ENCODE results near the gene GRIK1.

GRIK1 gene

DNA sequence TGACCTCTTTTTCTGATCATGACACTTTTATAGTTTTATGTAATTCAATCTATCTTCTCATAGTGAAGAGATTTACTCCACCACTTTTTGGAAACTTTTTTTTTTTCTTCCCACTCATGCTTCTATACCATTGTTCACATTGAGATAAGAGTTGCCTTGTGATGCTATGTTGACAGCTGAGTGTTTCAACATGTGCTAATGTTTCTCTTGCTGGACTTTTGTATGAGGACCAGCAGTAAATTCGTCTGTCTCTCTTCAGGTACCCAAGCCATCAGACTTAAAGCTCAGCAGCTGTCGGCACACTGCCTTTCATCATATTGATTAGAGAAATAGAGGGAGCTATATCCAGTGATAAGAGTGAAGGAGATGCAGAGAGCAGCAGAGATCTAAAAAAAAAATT is 227.0 kb downstream of the GRIK1 start:
- DNase-seq, result no peak

DNA sequence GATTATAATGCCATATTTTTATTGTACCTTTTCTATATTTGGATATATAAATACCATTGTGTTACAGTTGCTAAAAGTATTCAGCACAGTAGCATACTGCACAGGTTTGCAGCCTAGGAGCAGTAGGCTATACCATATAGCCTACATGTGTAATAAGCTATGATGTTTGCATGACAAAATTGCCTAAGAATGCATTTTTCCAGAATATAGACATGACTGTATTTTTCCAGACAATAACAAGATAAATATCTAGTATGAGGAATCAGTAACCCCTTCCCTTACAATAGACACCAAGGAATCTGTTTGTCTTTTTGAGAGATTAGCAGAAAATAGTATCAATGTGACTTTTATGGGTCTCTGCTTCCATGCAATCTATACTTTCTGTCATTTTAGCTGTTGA is 228.6 kb downstream of the GRIK1 start:
- no peak for DNase-seq

DNA sequence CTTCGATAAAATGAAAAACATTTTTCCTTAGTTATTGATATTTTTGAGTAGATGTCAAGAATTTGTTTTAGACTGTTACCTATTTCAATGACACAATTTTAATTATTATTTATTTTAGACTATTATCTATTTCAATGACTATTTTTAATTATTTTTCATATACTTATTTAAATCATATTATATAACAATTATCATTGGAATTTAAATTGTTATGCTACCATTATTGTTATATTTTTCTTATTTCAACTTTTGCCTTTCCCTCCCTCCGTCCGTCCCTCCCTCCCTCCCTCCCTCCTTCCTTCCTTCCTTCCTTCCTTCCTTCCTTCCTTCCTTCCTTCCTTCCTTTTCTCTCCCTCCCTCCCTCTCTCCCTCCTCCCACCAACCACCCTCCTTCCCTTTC is 229.3 kb downstream of the GRIK1 start:
- no peak for DNase-seq

DNA sequence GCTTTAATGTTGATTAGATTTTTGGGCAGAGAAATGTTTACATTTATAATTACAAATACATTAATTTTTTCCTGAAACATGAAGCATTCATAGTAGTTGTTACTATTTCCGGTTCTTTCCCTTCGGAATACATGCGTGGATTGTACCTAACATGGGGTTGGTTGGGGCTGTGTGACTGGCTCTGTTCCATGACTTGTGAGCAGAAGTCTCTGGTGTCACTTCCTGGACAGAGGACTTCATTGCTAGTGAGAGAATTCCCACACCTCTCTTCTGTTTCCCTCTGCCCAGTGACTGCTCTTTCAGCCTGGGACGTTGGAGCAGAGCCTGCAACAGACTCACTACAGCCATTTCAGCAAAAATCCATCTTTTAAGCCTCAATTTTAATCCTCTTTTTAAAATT is 231.4 kb downstream of the GRIK1 start:
- DNase-seq, result no peak

DNA sequence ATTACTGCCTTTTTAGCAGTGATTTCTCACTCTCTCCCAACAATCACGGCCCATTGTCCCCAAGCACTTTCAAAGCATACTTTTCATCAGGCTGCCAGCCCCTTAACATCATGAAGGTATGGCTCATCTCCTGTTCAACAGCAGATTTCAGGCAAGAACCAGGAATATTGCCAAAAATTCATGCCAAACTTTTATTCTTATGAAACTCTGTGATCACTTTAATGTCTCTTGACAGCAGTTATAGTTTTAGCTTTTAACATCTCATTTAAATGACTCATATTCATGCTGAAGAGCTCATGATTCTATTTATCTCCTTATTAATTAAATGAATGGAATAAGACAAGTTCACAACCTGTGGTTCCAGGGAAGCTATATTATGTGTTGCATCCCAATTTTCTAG is 235.1 kb downstream of the GRIK1 start:
- no peak for DNase-seq

DNA sequence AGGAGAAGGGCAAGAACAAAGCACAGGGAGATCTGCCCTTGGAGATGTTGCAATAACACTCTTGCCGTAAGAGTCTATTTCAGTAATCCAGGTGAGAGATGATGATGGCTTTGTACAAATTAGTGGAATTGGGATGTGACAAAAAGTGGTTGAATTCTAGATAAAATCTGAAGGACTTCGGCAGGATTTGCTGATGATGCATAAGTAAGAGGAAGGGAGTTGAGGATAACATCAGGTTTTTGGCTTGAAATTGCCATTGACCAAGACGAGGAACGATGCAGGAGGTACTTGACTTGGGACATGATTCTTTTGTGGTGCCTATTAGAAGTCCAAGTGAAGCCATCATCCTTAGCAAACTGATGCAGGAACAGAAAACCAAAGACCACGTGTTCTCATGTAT is 238.1 kb downstream of the GRIK1 start:
- no peak for DNase-seq

DNA sequence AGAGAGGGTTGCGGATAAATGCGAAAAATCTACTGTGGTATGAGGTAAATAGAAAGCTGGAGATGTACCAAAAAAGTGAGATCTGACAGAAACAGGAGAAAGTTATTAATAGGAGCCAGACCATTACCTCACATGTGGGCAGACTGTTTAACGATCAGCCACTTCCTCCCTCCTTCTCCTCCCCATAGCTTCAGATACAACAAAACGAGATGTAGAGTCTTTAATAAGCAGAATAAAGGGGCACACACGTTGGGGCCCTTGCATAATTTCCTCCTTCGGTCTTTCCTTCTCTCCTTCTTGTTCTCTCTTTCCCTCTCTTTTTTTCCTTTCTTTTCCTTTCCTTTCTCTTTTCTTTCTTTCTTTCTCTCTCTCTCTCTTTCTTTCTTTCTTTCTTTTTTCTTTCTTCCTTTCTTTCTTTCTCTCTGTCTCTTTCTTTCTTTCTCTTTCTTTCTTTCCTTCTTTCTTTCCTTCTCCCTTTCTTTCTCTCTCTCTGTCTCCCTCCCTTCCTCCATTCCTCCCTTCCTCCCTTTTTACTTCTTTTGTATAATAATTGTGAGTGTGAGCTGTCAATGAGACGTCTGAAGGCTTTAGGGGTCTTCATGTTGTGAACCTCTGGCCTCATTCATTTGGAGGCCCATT is 242.1 kb downstream of the GRIK1 start:
- no peak for DNase-seq

DNA sequence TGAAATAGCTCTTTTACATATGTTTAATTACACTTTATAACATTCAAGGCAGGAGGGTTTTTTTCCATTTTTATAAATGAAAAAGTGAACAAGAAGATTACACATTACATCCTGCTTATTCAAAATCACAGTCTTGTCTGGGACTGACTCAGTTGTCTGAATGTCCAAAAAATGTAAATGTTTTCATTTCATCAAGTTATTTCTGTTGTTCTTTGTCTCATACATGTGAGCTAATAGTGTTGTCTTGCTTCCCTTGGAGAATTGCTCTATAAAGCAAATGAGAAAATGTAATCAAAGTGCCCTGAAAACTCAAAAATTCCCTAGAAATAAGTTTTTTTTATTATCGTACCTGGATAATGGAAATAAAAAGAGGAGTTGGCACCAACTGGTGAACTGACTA is 242.9 kb downstream of the GRIK1 start:
- no peak for DNase-seq

DNA sequence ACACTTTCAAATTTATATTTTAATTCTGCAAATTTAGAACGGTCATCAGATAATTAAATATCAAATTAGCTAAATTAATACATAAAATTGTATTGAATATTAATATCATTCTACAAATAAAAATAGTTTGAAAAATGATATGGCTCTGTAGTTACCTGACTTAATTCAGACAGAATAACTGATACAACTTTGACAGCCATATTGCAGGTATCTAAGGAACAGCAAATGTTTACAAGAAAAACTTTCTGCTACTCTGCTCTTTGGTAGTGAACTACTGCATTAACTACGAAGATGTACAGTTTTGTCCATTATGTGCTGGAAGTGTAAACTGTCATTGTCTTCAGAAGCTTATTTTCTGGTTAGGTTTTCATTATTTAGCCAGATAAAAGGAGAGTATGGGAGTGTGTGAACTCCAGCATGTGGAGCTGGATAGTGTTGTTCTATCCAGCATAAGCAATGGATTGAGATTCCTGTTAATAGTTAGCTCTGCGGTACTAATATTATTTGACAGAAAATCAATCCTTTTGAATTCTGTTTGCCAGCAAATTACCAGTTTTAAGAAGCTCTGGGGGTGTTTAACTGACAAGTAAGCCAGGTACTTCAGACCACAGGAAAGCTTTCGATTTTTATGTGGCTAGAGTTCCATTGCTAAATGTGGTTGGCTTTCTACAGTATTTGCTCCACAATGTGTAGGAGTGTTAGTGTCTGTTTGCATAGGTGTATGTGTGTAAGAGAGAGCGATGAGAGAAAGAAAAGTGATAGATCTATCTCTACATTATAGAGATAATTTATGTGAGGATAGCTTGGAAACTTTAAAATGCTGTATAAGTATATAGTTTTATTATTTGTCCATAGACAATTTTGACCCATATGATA is 247.9 kb downstream of the GRIK1 start:
- DNase-seq, result no peak

DNA sequence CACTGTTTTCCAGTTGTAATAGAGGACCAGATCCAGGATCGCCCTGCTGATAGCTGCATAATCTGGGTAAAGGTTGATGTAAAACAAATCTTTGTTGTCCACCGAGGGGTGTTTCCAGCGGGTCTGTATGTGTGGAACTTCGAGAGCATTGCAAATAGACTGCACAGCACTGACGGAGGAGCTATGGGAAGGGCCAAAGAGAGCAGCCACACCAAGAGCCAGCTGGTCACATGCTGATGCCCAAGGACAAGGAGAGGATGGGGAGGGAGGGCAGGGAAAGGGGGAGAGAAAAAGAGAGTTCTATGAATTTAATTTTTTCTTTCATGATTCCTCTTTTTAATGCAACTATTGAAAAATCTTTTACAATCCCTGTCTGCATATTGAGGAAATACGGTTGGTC is 250.0 kb downstream of the GRIK1 start:
- no peak for DNase-seq

DNA sequence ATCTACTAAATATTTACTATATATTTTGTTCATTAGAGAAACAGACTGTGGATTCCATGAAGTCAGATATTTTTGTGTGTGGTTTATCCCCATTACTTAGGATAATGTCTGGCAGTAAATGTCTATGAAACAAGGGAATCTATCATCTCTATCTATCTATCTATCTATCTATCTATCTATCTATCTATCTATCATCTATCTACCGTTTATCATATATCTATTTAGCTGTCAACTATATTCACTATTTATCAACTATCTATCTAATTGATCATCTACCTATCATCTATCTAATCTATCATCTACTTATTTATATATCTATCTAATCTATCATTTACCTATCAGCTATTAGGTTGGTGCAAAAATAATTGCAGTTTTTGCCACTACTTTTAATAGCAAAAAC is 255.7 kb downstream of the GRIK1 start:
- no peak for DNase-seq

DNA sequence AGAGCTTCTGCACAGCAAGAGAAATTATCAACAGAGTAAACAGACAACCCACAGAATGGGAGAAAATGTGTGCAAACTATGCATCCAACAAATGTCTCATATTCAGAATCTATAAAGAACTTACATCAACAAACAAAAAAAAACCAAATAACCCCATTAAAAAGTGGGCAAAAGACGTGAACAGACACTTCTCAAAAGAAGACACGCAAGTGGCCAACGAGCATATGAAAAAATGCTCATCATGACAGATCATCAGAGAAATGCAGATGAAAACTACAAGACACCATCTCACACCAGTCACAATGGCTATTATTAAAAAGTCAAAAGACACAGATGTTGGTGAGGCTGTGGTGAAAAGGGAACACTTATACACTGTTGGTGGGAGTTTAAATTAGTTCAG is 257.0 kb downstream of the GRIK1 start:
- DNase-seq, result no peak

DNA sequence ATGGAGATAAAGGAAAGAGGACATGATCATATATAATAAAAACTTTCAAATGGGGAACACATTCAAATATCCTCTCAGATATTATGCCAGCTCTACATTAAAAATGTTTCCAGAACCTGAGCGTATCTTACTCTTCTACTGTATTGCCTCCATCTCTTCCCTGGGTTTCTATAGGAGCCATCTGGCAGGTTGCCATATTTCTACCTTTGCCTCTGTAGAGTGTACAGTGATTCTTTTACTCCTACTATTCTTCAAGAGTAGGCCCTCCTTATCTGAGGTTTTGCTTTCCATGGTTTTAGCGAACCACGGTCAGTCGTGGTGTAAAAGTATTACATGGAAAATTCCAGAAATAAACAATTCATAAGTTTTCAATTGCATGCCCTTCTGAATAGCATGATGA is 259.5 kb downstream of the GRIK1 start:
- DNase-seq, result no peak

DNA sequence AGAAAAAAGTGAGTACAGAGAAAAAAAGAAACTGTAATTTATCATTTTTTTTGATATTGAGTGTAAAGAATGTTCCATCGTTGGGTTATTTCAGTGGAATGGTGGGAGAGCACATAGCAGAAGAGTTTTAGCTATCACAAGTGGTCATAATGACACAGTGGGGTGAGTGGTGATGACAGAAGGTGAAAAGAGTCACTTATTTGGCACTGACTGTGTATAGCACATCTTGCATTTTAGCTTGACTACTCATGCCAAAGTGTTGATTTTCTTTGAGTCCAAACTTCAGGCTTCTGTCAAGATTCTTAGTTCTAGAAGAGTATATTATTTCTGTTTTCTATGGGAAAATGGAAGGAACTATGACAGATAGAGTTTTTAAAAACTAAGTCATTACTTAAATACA is 261.2 kb downstream of the GRIK1 start:
- DNase-seq, result no peak

DNA sequence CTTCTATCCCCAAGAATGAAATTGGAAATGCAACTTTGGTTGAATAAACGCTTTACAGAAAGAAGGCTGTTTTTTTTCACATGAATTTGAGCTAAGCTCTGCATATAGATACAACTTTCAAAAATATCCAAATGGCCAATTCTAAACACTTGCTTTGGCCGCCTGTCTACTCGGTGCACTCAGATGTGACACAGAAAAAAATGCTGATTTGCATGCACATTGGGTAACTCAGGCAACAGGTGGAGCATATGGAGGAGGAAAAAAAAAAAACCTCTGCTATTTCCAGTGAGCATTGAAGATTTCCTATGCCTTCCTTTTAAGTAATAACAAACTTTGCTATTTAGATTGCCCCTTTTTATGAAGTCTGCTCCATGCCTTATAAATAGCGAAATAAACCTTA is 262.5 kb downstream of the GRIK1 start:
- DNase-seq, result no peak

DNA sequence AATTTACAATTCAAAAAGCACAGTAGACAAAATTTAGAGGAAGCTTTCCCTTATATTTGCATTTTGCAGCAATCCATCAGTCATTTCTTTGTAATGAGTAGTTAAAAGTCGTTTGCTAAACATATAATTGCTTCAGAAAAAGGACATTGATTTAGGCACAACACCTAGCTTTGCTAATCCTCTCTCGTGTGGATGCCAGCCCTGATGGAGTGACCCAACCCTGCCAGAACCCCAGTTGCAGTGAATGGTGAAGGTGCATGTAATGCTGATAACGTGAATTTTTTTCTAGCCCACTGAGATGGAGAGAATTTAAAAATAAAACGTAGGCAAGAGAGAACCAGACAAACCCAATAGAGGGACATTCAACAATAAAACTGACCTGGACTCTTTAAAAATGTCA is 263.4 kb downstream of the GRIK1 start:
- no peak for DNase-seq

DNA sequence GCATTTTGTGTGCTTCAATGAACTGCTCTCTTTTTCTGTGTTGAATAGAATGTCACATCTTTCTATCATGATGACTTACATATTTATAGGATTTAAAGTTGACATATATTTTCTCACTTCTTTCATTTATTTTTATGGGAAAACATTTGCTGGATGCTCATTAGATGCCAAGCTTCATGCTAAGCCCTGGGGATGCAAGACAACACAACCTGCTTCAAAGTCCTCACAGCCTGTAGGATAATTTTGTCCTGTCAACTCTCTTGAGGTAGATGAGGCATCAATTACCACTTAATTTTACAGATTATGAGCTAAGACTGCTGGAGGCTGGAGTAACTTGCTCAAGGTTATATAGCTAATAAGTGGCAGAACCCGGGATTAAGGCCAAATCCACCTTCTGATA is 264.3 kb downstream of the GRIK1 start:
- no peak for DNase-seq

DNA sequence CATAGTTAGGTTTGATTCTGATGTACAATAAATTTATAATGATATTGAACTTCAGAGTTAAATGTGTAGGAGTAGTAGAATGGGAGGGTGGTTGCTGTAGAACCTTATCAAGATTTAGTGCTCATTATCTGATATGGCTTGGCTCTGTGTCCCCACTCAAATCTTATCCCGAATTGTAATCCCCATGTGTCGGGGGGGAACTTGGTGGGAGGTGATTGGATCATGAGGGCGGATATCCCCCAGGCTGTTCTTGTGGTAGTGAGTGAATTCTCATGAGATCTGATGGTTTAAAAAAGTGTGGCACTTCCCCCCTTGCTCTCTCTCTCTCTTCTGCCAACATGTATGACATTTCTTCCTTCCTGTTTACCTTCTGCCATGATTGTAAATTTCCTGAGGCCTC is 265.5 kb downstream of the GRIK1 start:
- no peak for DNase-seq

DNA sequence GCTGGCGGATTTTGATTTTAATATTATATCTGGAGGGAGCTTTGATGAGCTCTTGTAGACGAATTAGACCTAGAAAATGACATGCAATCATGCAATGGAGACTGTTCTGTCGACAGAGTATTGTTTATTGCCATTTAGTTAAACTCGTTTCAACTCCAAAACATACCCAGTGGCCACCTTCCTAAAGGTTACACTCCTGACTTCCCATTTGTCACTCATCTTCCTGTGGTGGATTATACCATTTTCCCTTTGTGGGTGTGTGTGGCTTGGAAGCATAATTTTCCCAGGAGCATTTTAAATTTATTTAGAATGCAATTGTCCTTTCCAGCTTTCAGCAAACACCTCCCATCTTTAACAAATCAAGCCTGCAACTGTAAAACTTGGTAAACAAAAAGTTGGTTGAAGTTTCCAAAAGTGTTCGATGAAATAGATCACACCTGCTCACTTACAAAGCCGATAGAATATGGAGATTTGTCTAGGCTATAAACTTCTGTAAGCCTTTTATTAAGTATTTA is 266.6 kb downstream of the GRIK1 start:
- no peak for DNase-seq

DNA sequence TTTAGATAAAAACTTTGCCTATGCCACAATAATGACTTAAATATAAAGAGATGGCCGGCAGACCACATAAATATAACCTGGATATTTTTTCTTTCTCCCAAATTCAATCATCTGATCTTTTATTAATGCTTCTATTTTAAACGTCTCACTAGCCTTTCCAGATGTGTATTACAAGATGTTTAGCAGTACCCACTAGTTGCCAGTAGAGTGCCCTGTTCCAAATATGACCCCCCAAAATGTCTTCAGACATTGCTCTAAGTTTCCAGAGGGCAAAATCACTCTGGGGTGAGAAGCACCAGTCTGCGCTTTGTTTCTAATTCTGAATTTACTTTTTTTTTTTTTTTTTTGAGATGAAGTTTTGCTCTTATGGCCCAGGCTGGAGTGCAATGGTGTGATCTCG is 268.1 kb downstream of the GRIK1 start:
- no peak for DNase-seq

DNA sequence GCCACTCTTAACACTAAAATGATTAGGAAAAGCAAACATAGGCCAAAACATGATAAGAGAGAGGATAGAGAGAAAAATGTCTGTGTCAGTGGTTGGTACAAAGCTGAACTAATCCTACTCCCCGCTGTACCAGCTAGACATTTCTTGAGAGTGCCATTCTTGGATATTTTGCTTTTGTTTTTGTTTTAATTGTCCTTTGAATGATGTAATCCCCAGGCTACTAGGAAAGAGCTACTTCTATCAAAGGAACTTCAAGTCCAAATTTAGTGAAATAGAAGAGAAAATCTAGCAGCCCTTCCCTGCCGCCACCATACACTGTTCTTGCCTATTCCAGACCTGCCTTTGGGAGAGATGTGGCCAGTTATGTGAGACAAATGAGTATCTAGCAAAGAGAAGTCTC is 269.6 kb downstream of the GRIK1 start:
- DNase-seq, result no peak

DNA sequence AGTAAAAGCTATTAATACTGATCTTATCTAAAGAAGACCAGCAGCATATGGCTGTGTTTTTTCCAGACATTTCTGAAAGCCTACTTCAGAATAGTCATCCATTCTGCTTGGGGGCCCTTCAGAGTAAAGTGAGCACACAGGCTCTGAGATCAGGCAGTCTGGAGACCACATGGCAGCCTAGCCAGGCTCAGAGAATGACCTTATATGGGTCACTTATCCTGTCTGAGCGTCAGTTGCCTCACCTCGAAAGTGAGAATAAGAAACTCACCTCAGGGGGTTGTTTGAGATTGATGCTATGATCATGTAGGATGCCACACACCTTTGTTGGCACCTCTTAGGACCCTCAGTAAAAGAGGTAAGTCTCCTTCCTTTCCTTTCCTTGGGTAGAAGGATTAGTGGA is 270.4 kb downstream of the GRIK1 start:
- no peak for DNase-seq

DNA sequence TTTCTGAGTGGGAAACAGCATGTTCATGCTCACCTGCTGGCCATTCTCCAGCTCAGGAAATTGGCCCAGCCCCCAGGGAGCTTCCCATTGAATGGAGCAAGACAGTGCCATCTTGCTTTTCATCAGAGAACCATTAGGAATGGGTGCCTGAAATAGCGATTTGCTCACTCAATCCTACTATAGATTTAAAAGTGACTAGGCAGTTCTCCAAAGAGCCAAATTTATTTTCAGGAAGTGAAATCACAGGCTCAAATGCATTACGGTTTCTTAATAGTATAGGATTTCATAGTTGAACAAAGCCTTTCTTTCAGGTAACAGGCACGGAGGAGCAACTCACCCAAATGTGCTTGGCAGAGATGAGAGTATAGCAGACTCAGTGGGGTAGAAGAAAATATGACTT is 272.1 kb downstream of the GRIK1 start:
- DNase-seq, result no peak

DNA sequence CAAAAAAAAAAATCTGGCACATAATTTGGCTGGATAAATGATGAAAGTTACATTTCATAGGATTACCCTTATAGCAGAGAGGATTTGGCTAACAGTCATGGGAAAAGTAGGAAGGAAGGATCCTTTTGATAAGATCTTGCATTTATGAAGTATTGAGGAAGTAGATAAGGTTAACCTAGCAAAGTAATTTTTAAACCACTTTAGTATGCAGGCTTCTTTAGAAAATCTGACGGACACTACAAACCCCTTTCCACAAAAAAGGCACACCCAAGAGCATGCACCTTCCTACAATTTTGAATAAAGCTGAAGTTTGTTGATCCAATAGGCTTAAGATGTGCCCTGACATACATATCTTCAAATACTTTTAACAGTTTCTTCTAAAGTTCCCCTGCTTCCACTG is 275.2 kb downstream of the GRIK1 start:
- no peak for DNase-seq
